Ovary (tissue), 3 donors: ENCODE data around the gene ADAMTS6.

Source experiments
- CTCF ChIP-seq, 3 donors: fragments of 450-650 bp in 2 of 3; fragments of 200-600 bp in 1 of 3; IDR thresholded peaks; one replicate each; pipeline versions ENCODE4 v1.5.1 to v1.8.0; 2016 to 2022; ENCODE audit warnings: antibody characterized with exemption in 3 of 3, mild to moderate bottlenecking in 1 of 3
- POLR2A ChIP-seq: fragments of 450-650 bp; IDR thresholded peaks from one replicate; pipeline ENCODE4 v1.6.1; 2017; ENCODE audit warnings: antibody characterized with exemption, mild to moderate bottlenecking, moderate library complexity
- donor health status: DM: no; HTN: no; CAD: no.

DNA sequence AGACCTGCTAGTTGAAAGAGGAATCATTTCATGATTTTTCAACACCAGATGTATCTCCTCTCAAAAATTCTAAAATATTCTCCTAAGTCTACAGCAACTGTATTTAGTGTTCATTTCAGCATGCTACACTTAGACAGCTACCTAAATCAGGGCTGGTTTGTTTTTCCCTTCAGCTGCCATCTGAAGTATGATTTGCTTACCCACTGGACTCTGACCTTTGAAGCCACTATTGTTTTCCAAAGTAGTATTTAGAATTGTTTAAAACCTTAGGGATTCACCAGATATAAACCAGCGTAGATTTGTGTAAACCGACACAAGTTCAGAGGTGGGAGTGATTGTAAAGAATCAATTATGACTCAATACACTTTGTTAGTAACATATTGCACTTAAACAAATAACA is 193.1 kb downstream of the ADAMTS6 start:
- no peak for TF ChIP-seq CTCF (IDR thresholded peaks at IDR 0.05)
- no peak for TF ChIP-seq POLR2A
